Fibroblast of lung (primary cell): ENCODE results near the gene IFRD1.

Experiments
- CTCF ChIP-seq, 2 donors: IDR thresholded peaks in 1 of 2; conservative IDR thresholded peaks in 1 of 2; 1 replicate in 1 of 2; 2 replicates in 1 of 2; pipeline ENCODE4 v1.5.1; 2011 to 2012; ENCODE audit warnings: low read length in 2 of 2, control low read depth in 1 of 2, inconsistent platforms in 1 of 2, low read depth in 1 of 2, mild to moderate bottlenecking in 1 of 2
- EZH2 ChIP-seq: IDR thresholded peaks from 2 replicates; pipeline ENCODE4 v1.5.1; 2012; ENCODE audit warnings: low read length, control low read depth, mild to moderate bottlenecking; ENCODE audit errors: missing control alignments

- no peak for TF ChIP-seq CTCF (conservative IDR thresholded peaks at IDR 0.05 in 1 of 2, IDR thresholded peaks at IDR 0.05 in 1 of 2; ENCODE audit: low read depth in 1 of 2, low read length in 2 of 2)
- no peak for TF ChIP-seq EZH2
These were observed 26.3 kb downstream of the IFRD1 start for GRCh38 chr7:112476390-112477052.
